Activated T-helper 17 cell treated with anti-CD3 and anti-CD28 coated beads, Interleukin-2, amount 50 U/mL, for 72 hours (primary cell): ENCODE measurements around the gene EEF1AKMT1. TPM values are rescaled to one million over a fixed set of nuclear protein-coding genes. Genes with fewer than 3 reads are reported as not detected.
"Not testable (repeated sequence)": the region's sequence is repeated elsewhere in the genome, so short reads cannot be mapped to it uniquely, and the experiment has no call there.

ENCODE experiments used
- ATAC-seq: fragments of 150-1000 bp; cut with Tn5 transposase; replicated peaks from 2 replicates; pipeline ENCODE4 v1.10.0; 2021; ENCODE audit warnings: mild to moderate bottlenecking, moderate library complexity
- H3K27ac Mint-ChIP-seq: one replicate; pipeline ENCODE4 v1.8.0; 2022; ENCODE audit warnings: mixed read lengths
- H3K27me3 Mint-ChIP-seq: one replicate; pipeline ENCODE4 v1.8.0; 2022; ENCODE audit warnings: mixed read lengths
- H3K36me3 Mint-ChIP-seq: one replicate; pipeline ENCODE4 v1.8.0; 2022; ENCODE audit warnings: low read depth, mild to moderate bottlenecking, mixed read lengths
- H3K4me1 Mint-ChIP-seq: one replicate; pipeline ENCODE4 v1.8.0; 2022; ENCODE audit warnings: mixed read lengths
- H3K4me3 Mint-ChIP-seq: one replicate; pipeline ENCODE4 v1.8.0; 2022; ENCODE audit warnings: mild to moderate bottlenecking, mixed read lengths
- H3K9me3 Mint-ChIP-seq: one replicate; pipeline ENCODE4 v1.8.0; 2022; ENCODE audit warnings: mixed read lengths
- total RNA-seq, 2 donors: library from RNA; stranded (reverse); gene quantifications; one replicate each; pipeline ENCODE4 v1.2.3, GENCODE V29; 2022

EEF1AKMT1 gene
- total RNA-seq, 2 donors from 2014 or later = 12.1 to 15.6 TPM

- Mint-ChIP-seq H3K36me3 (no peaks in the 10 kb centered on the region), H3K27me3 (no peaks in the 10 kb centered on the region), H3K9me3 (no peaks in the 10 kb centered on the region), H3K27ac (no peak overlapping the region), H3K4me3 (no peak overlapping the region), H3K4me1 (no peaks in the 10 kb centered on the region)
- no peak for ATAC-seq
Observed at GRCh38 chr13:20684041-20684440, 89.7 kb downstream of the EEF1AKMT1 start.

- no peaks in the 10 kb centered on the region for H3K27me3 Mint-ChIP-seq
- H3K9me3 Mint-ChIP-seq = no peaks in the 10 kb centered on the region
- ATAC-seq = no peak
- no peak overlapping the region for H3K4me3 Mint-ChIP-seq
- H3K27ac Mint-ChIP-seq = no peak overlapping the region
- H3K36me3 Mint-ChIP-seq = no peaks in the 10 kb centered on the region
- no peaks in the 10 kb centered on the region for H3K4me1 Mint-ChIP-seq
Observed at GRCh38 chr13:20682061-20682460, 91.7 kb downstream of the EEF1AKMT1 start.

GRCh38 chr13:20681481-20681880, 92.3 kb downstream of the EEF1AKMT1 start:
- not testable (repeated sequence) for H3K4me1 Mint-ChIP-seq, H3K36me3 Mint-ChIP-seq, H3K27ac Mint-ChIP-seq, ATAC-seq, H3K9me3 Mint-ChIP-seq, H3K4me3 Mint-ChIP-seq, H3K27me3 Mint-ChIP-seq

- ATAC-seq = no peak
- Mint-ChIP-seq H3K9me3 (no peaks in the 10 kb centered on the region), H3K4me1 (no peaks in the 10 kb centered on the region), H3K27me3 (no peaks in the 10 kb centered on the region), H3K27ac (no peak overlapping the region), H3K4me3 (no peak overlapping the region), H3K36me3 (no peaks in the 10 kb centered on the region)
Observed at GRCh38 chr13:20680416-20681080, 93.2 kb downstream of the EEF1AKMT1 start.

- H3K4me1 Mint-ChIP-seq = no peaks in the 10 kb centered on the region
- H3K36me3 Mint-ChIP-seq = no peaks in the 10 kb centered on the region
- ATAC-seq = no peak
- H3K4me3 Mint-ChIP-seq = no peak overlapping the region
- H3K27ac Mint-ChIP-seq = no peak overlapping the region
- H3K27me3 Mint-ChIP-seq = no peaks in the 10 kb centered on the region
- H3K9me3 Mint-ChIP-seq = no peaks in the 10 kb centered on the region
Observed at GRCh38 chr13:20679879-20680278, 93.9 kb downstream of the EEF1AKMT1 start.

Other genes with a start within 250 kb of the EEF1AKMT1 start
- gene CRYL1, start 248.1 kb downstream of the EEF1AKMT1 start, total RNA-seq = 10 to 100 TPM in 1 of 2 donors, 1 to 10 TPM in 1; 8.0 to 12.8 TPM
- gene IFT88, start 206.8 kb downstream of the EEF1AKMT1 start, total RNA-seq = 1 to 10 TPM; 2.5 to 5.7 TPM
- under 1 TPM; 0.21 to 0.76 TPM for gene IL17D, start 70.3 kb downstream of the EEF1AKMT1 start, total RNA-seq
- 10 to 100 TPM; 24.3 to 35.8 TPM for gene XPO4, start 128.8 kb upstream of the EEF1AKMT1 start, total RNA-seq